ENCODE results near the gene GPR146. TPM values are rescaled to one million over a fixed set of nuclear protein-coding genes. Genes with fewer than 3 reads are reported as not detected.

The GPR146 gene
- total and polyA plus RNA-seq, 2 of the 8 experiments (the other 6 are each of a cell fraction or from before 2014, with no cell fraction given), result 1.8 to 2.7 TPM

GRCh38 chr7:1080921-1081255 lies 36.5 kb downstream of the GPR146 start (continued):
- TF ChIP-seq CHD7 (IDR thresholded peaks at IDR 0.05; ENCODE audit: insufficient replicate concordance, low read length), result no peak
- no peak for TF ChIP-seq CHD1 (IDR thresholded peaks at IDR 0.05; ENCODE audit: low read depth, low read length)
- no peak for TF ChIP-seq BCL11A (IDR thresholded peaks at IDR 0.05; ENCODE audit: low read depth in 2 of 2, low read length in 2 of 2)
- no peak for TF ChIP-seq CEBPB (IDR thresholded peaks at IDR 0.05; ENCODE audit: low read depth, low read length)
- TF ChIP-seq GTF2F1 (IDR thresholded peaks at IDR 0.05; ENCODE audit: borderline replicate concordance, low read depth, low read length), result no peak

All from H1 (cell line).